Left ventricle myocardium inferior (tissue), 1 donor: Measurements from ENCODE around the gene DLST. TPM values are rescaled to one million over a fixed set of nuclear protein-coding genes. Genes with fewer than 3 reads are reported as not detected.

Experiments
- DNase-seq: peaks from one replicate; pipeline ENCODE4 v3.0.0-alpha.2; 2020
- H3K27ac ChIP-seq: fragments of 200-600 bp; replicated peaks from 2 replicates; pipeline ENCODE4 v1.8.0; 2021
- H3K27me3 ChIP-seq: fragments of 200-600 bp; 2 replicates; pipeline ENCODE4 v1.8.0; 2021; ENCODE audit warnings: low read depth
- H3K36me3 ChIP-seq: fragments of 200-600 bp; 2 replicates; pipeline ENCODE4 v1.8.0; 2021
- H3K4me1 ChIP-seq: fragments of 200-600 bp; 2 replicates; pipeline ENCODE4 v1.8.0; 2021
- H3K4me3 ChIP-seq: fragments of 200-600 bp; 2 replicates; pipeline ENCODE4 v1.8.0; 2021; ENCODE audit warnings: mild to moderate bottlenecking, moderate library complexity
- H3K9me3 ChIP-seq: fragments of 200-600 bp; replicated peaks from 2 replicates; pipeline ENCODE4 v1.8.0; 2021
- intact Hi-C: fragments of 100-400 bp; cut with micrococcal nuclease; formaldehyde crosslinking; loops from one replicate; pipeline ENCODE4 v1.11.0; 2022
- total RNA-seq: library from RNA; stranded (reverse); fragmentation: NEBNext Ultra II Directional; extraction: Animal tissue kit (Norgen Biotek cat#: 25700); gene quantifications from one replicate; pipeline ENCODE4 v1.2.1, GENCODE V29; 2021
- TF ChIP-seq, protein P1 (sequence below): fragments of 200-600 bp; IDR thresholded peaks from 2 replicates; pipeline ENCODE4 v1.8.0; 2021; ENCODE audit warnings: antibody characterized with exemption, mild to moderate bottlenecking, borderline replicate concordance
- donor health status: DM: no; HTN: yes; CAD: no; lungs with severe emphysema.

DLST gene
- total RNA-seq, 1 donor from 2014 or later = 230 TPM

DNA sequence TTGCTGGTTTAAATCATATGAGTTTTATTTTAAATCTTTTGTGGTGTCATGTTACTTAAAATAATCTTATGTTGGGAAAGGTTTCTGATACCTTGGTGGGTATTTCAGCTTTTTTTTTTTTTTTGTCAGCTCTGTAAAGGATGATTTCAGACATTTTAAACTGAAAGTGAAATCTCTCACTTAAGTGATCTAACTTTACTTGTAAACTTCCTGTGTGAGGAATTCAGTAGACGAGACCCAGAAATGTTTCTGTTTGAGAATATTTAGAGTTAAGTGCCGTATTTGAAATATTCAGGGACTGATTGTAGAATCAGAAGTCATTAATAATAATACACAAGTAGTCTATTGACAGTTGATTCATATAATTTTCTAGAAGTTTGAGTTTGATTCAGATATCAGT, 43.5 kb upstream of the DLST start:
- Histone ChIP-seq H3K27ac (peak overlapping the region; percentile 67), H3K4me3 (peak overlapping the region; percentile 25), H3K9me3 (no peaks in the 10 kb centered on the region), H3K27me3 (no peaks in the 10 kb centered on the region), H3K36me3 (peaks cover 19% of the 10 kb centered on the region), H3K4me1 (peaks cover 13% of the 10 kb centered on the region)
- intact Hi-C loops = no loop called here
- no peak for DNase-seq
- TF ChIP-seq, protein P1, sequence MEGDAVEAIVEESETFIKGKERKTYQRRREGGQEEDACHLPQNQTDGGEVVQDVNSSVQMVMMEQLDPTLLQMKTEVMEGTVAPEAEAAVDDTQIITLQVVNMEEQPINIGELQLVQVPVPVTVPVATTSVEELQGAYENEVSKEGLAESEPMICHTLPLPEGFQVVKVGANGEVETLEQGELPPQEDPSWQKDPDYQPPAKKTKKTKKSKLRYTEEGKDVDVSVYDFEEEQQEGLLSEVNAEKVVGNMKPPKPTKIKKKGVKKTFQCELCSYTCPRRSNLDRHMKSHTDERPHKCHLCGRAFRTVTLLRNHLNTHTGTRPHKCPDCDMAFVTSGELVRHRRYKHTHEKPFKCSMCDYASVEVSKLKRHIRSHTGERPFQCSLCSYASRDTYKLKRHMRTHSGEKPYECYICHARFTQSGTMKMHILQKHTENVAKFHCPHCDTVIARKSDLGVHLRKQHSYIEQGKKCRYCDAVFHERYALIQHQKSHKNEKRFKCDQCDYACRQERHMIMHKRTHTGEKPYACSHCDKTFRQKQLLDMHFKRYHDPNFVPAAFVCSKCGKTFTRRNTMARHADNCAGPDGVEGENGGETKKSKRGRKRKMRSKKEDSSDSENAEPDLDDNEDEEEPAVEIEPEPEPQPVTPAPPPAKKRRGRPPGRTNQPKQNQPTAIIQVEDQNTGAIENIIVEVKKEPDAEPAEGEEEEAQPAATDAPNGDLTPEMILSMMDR = no peak

DNA sequence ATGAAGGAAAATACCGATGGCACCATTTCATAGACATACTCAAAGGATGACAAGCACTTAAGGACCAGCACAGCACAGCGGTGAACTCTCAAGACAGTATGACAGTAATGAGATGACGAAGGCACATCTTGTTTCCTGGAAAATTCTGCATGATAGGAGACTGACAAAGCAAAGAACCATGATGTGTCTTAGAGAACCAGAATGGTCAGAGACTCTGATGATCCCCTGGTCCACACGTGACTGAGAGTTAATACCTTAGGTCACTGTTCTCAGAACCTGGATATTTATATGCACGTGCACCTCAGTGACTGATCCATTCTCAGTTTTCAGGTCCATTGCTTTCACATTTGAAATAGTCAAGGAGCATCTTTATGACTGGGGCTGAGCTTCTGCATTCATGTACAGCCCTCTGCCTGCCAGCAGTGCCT, 41.1 kb upstream of the DLST start:
- TF ChIP-seq, protein P1 = no peak

DNA sequence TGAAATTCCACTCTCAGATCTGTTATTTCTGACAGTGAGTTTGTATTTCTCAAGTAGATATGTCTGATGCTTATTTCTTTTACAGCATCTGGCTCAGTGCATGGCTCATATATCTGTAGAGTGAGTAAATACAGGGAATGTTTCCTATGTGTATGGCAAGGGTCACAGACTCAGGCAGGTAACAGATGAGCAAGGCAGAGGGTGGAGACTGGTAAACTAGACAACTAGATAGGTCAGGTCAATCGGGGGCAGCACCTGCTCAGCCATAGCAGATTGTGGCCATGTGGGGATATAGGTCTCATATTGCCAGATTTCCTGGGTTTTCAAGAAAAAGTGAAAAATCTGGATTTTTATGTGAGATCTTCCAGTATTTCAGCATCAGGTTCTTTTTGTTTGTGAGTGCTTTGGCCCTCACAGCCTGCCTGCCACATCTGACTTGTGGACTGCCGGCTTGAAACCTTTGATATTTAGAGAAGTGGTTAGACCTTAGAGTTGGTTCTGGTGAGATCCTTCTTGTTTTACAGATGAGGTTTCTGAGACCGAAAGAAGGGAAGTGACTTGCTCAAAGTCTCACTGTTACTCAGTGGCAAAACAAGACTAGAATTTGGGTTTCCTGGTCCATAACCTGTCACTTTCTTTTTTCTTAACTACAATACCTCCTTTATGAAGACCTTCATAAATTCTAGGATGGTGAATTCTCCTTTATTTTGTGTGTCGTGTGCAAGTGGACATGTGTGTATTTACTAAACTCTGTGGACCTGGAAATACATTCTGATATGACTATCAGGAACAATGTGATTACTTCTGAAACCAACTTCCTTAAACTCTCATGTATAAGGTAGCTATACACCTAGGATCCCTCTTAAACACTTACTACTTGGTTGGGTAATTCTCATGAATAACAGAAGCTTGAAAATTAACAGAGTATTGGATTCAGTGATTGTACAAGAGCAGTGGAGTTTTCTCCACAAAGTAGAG, 40.2 kb upstream of the DLST start:
- TF ChIP-seq, protein P1 = no peak
- Histone ChIP-seq H3K4me3 (no peak overlapping the region), H3K4me1 (peaks cover 13% of the 10 kb centered on the region), H3K36me3 (peaks cover 6% of the 10 kb centered on the region), H3K9me3 (no peaks in the 10 kb centered on the region), H3K27ac (no peak overlapping the region), H3K27me3 (no peaks in the 10 kb centered on the region)
- intact Hi-C loops = no loop called here
- DNase-seq = no peak

More for the DNA sequence above, 41.1 kb upstream of the DLST start:
- Histone ChIP-seq H3K36me3 (peaks cover 12% of the 10 kb centered on the region), H3K4me3 (no peak overlapping the region), H3K27ac (no peak overlapping the region), H3K27me3 (no peaks in the 10 kb centered on the region), H3K9me3 (no peaks in the 10 kb centered on the region), H3K4me1 (peaks cover 13% of the 10 kb centered on the region)
- intact Hi-C loops = no loop called here
- DNase-seq = no peak

DNA sequence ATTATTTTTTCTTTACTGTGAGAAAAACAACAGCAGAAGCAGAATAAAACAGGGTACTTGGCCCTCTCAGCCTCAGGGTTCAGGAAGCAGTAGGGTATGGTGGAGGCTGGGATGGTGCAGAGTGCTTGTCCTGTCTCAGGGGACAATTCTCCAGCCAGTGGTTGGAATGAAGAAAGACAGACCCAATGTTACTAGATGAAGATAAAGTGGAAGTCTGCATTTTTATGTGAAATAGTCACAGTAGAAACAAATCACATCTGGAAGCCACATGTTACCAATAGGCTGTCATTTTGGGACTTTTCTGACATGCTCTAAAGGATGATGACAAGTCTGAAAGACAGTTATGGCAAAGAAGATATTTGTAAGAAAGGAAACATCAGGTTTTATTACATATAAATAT, 38.1 kb upstream of the DLST start:
- TF ChIP-seq, protein P1 = peak; percentile 19
- Histone ChIP-seq H3K9me3 (no peaks in the 10 kb centered on the region), H3K36me3 (peaks cover 6% of the 10 kb centered on the region), H3K4me1 (no peaks in the 10 kb centered on the region), H3K27me3 (no peaks in the 10 kb centered on the region), H3K4me3 (no peak overlapping the region), H3K27ac (peak overlapping the region; percentile 9)
- DNase-seq = no peak
- intact Hi-C loops = no loop called here

DNA sequence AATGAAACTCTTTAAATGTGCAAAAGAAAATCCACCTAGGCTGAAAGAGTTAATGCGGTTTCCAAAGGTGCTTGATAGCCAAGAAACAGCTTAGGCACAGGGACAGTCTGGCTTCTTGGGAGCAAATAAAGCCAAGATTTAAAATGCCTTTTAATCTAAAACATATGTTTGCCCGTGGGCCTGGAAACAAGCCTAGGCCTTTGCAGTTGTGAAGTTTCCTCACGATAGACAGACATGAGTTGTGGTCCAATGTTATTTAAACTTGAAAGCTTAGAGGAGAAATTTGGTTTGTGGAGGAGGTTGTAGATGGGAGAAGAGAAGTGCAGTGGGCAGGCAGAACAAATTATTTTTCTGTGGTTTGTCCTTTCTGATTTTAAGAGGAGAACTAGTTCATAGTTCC, 35.5 kb upstream of the DLST start:
- peak overlapping the region; percentile 9 for H3K27ac ChIP-seq
- intact Hi-C loops = no loop called here

More for the DNA sequence above, 35.5 kb upstream of the DLST start:
- no peaks in the 10 kb centered on the region for H3K27me3 ChIP-seq
- TF ChIP-seq, protein P1 = no peak
- no peaks in the 10 kb centered on the region for H3K36me3 ChIP-seq
- H3K4me1 ChIP-seq = no peaks in the 10 kb centered on the region
- no peaks in the 10 kb centered on the region for H3K9me3 ChIP-seq
- no peak for DNase-seq
- no peak overlapping the region for H3K4me3 ChIP-seq
